GM19240 (cell line): Measurements from ENCODE around the gene URB2.
A peak's percentile ranks its signal among the peaks of the same experiment; 100 is the strongest.

Source experiments
- DNase-seq: peaks from one replicate; pipeline ENCODE4 v3.0.0; 2011; ENCODE audit warnings: low spot score; ENCODE audit not compliant: insufficient read length

URB2 gene

GRCh38 chr1:229643996-229644745, 18.1 kb downstream of the URB2 start:
- DNase-seq, result no peak

GRCh38 chr1:229645324-229645993, 19.4 kb downstream of the URB2 start:
- no peak for DNase-seq

GRCh38 chr1:229648406-229648805, 22.4 kb downstream of the URB2 start:
- no peak for DNase-seq

GRCh38 chr1:229650045-229650444, 24.0 kb downstream of the URB2 start:
- no peak for DNase-seq

GRCh38 chr1:229651546-229651945, 25.5 kb downstream of the URB2 start:
- no peak for DNase-seq

GRCh38 chr1:229653420-229653819, 27.4 kb downstream of the URB2 start:
- DNase-seq, result no peak

- no peak for DNase-seq
Measured at GRCh38 chr1:229655781-229656180, 29.7 kb downstream of the URB2 start.

GRCh38 chr1:229657993-229658755, 32.1 kb downstream of the URB2 start:
- no peak for DNase-seq

GRCh38 chr1:229661022-229661877, 35.2 kb downstream of the URB2 start:
- DNase-seq, result peak; percentile 72

- no peak for DNase-seq
Measured at GRCh38 chr1:229661897-229662296, 35.9 kb downstream of the URB2 start.

- DNase-seq, result no peak
Measured at GRCh38 chr1:229664133-229664689, 38.2 kb downstream of the URB2 start.

- no peak for DNase-seq
Measured at GRCh38 chr1:229665912-229666558, 40.0 kb downstream of the URB2 start.

- DNase-seq, result no peak
Measured at GRCh38 chr1:229666585-229666984, 40.5 kb downstream of the URB2 start.

GRCh38 chr1:229669333-229669732, 43.3 kb downstream of the URB2 start:
- no peak for DNase-seq

- no peak for DNase-seq
Measured at GRCh38 chr1:229671310-229671709, 45.3 kb downstream of the URB2 start.

GRCh38 chr1:229672246-229672645, 46.2 kb downstream of the URB2 start:
- DNase-seq, result no peak

- DNase-seq, result no peak
Measured at GRCh38 chr1:229674042-229674441, 48.0 kb downstream of the URB2 start.

GRCh38 chr1:229675396-229675795, 49.3 kb downstream of the URB2 start:
- DNase-seq, result no peak

- DNase-seq, result no peak
Measured at GRCh38 chr1:229685149-229685548, 59.1 kb downstream of the URB2 start.

- DNase-seq, result no peak
Measured at GRCh38 chr1:229689273-229689672, 63.2 kb downstream of the URB2 start.
